HK-2 (cell line): Measurements from ENCODE around the gene GFI1.
A peak's percentile ranks its signal among the peaks of the same experiment; 100 is the strongest.

ENCODE experiments used
- DNase-seq: peaks from one replicate; pipeline ENCODE4 v3.0.0-alpha.2; 2018; ENCODE audit not compliant: unreplicated experiment

GFI1 gene

GRCh38 chr1:92488416-92488815 is 1.7 kb upstream of the GFI1 start:
- no peak for DNase-seq

GRCh38 chr1:92487078-92487605 is 417 bp upstream of the GFI1 start:
- DNase-seq: no peak

GRCh38 chr1:92485381-92486250 is 1.1 kb downstream of the GFI1 start:
- DNase-seq: peak; percentile 47

- DNase-seq: peak; percentile 21
Observed at GRCh38 chr1:92484472-92485380, 2.0 kb downstream of the GFI1 start.

GRCh38 chr1:92483610-92484471 is 2.9 kb downstream of the GFI1 start:
- peak; percentile 23 for DNase-seq

GRCh38 chr1:92482665-92483609 is 3.8 kb downstream of the GFI1 start:
- DNase-seq: no peak

- DNase-seq: no peak
Observed at GRCh38 chr1:92481971-92482664, 4.6 kb downstream of the GFI1 start.

- DNase-seq: no peak
Observed at GRCh38 chr1:92481599-92481925, 5.2 kb downstream of the GFI1 start.

- DNase-seq: no peak
Observed at GRCh38 chr1:92480813-92481598, 5.7 kb downstream of the GFI1 start.

GRCh38 chr1:92480200-92480812 is 6.4 kb downstream of the GFI1 start:
- DNase-seq: no peak

GRCh38 chr1:92479587-92479986 is 7.1 kb downstream of the GFI1 start:
- no peak for DNase-seq

GRCh38 chr1:92478393-92478792 is 8.3 kb downstream of the GFI1 start:
- no peak for DNase-seq

GRCh38 chr1:92476071-92476631 is 10.6 kb downstream of the GFI1 start:
- DNase-seq: no peak

GRCh38 chr1:92475029-92475428 is 11.7 kb downstream of the GFI1 start:
- DNase-seq: no peak

- DNase-seq: no peak
Observed at GRCh38 chr1:92473781-92474495, 12.8 kb downstream of the GFI1 start.

GRCh38 chr1:92470216-92470615 is 16.5 kb downstream of the GFI1 start:
- DNase-seq: no peak

- DNase-seq: no peak
Observed at GRCh38 chr1:92466683-92467352, 19.9 kb downstream of the GFI1 start.
